Type B pancreatic cell (in vitro differentiated cells): ENCODE measurements around the gene SLC39A2. TPM values are rescaled to one million over a fixed set of nuclear protein-coding genes. Genes with fewer than 3 reads are reported as not detected.

Experiments used
- DNase-seq: peaks from one replicate; pipeline ENCODE4 v3.0.0; 2021; ENCODE audit warnings: mixed read lengths; ENCODE audit not compliant: unreplicated experiment; ENCODE audit errors: extremely low spot score
- H3K27ac Mint-ChIP-seq: 2 replicates; pipeline ENCODE4 v1.8.0; 2021; ENCODE audit warnings: mild to moderate bottlenecking, mixed read lengths
- H3K27me3 Mint-ChIP-seq: 2 replicates; pipeline ENCODE4 v1.8.0; 2021; ENCODE audit warnings: mixed read lengths
- H3K36me3 Mint-ChIP-seq: 2 replicates; pipeline ENCODE4 v1.8.0; 2021; ENCODE audit warnings: mixed read lengths
- H3K4me1 Mint-ChIP-seq: one replicate; pipeline ENCODE4 v1.8.0; 2021; ENCODE audit warnings: mixed read lengths; ENCODE audit not compliant: unreplicated experiment
- H3K4me3 Mint-ChIP-seq: 2 replicates; pipeline ENCODE4 v1.8.0; 2021; ENCODE audit warnings: mild to moderate bottlenecking, mixed read lengths
- H3K9me3 Mint-ChIP-seq: 2 replicates; pipeline ENCODE4 v1.8.0; 2021; ENCODE audit warnings: mixed read lengths
- CTCF ChIP-seq: fragments of 200-600 bp; sonication (generic); conservative IDR thresholded peaks from 2 replicates; pipeline ENCODE4 v1.5.0; 2021; ENCODE audit warnings: antibody characterized with exemption, mild to moderate bottlenecking
- total RNA-seq: library from RNA; stranded (reverse); gene quantifications from 2 replicates; pipeline ENCODE4 v1.2.1, GENCODE V29; 2021; ENCODE audit warnings: low replicate concordance

The SLC39A2 gene
- total RNA-seq, 1 donor from 2014 or later, result 4.5 TPM

- TF ChIP-seq CTCF, result no peak
- peak overlapping the region; percentile 91 for H3K4me3 Mint-ChIP-seq
- peaks cover 12% of the 10 kb centered on the region for H3K4me1 Mint-ChIP-seq
- no peaks in the 10 kb centered on the region for H3K9me3 Mint-ChIP-seq
- H3K27me3 Mint-ChIP-seq, result peaks cover 11% of the 10 kb centered on the region
- peaks cover 17% of the 10 kb centered on the region for H3K36me3 Mint-ChIP-seq
- no peak for DNase-seq
- H3K27ac Mint-ChIP-seq, result peak overlapping the region; percentile 95
Measured at GRCh38 chr14:20989471-20989786, 9.7 kb upstream of the SLC39A2 start.

GRCh38 chr14:20989787-20990600 is 9.1 kb upstream of the SLC39A2 start, which contains the start of gene METTL17:
TSS of gene METTL17 (plus strand) at chr14:20989980. CDS start at chr14:20990003, 23 bp downstream.
- H3K36me3 Mint-ChIP-seq, result peaks cover 23% of the 10 kb centered on the region
- H3K27ac Mint-ChIP-seq, result peak within 1 kb of the TSS; percentile 95
- peak; percentile 65 for TF ChIP-seq CTCF
- H3K4me3 Mint-ChIP-seq, result peak within 1 kb of the TSS; percentile 91
- peaks cover 12% of the 10 kb centered on the region for H3K4me1 Mint-ChIP-seq
- DNase-seq, result peak; percentile 89
- H3K9me3 Mint-ChIP-seq, result no peaks in the 10 kb centered on the region
- H3K27me3 Mint-ChIP-seq, result peaks cover 9% of the 10 kb centered on the region

- Mint-ChIP-seq H3K27me3 (no peaks in the 10 kb centered on the region), H3K27ac (no peak overlapping the region), H3K4me1 (peaks cover 17% of the 10 kb centered on the region), H3K9me3 (no peaks in the 10 kb centered on the region), H3K36me3 (peaks cover 25% of the 10 kb centered on the region), H3K4me3 (no peak overlapping the region)
- DNase-seq, result no peak
- no peak for TF ChIP-seq CTCF
Measured at GRCh38 chr14:20996521-20996920, 2.6 kb upstream of the SLC39A2 start.

GRCh38 chr14:20997115-20997514 is 2.0 kb upstream of the SLC39A2 start:
- Mint-ChIP-seq H3K4me3 (peak overlapping the region; percentile 84), H3K9me3 (no peaks in the 10 kb centered on the region), H3K4me1 (peaks cover 17% of the 10 kb centered on the region), H3K27me3 (no peaks in the 10 kb centered on the region), H3K27ac (peak overlapping the region; percentile 96), H3K36me3 (peaks cover 21% of the 10 kb centered on the region)
- TF ChIP-seq CTCF, result no peak
- DNase-seq, result no peak

GRCh38 chr14:20997564-20997963 is 1.5 kb upstream of the SLC39A2 start:
- Mint-ChIP-seq H3K36me3 (peaks cover 21% of the 10 kb centered on the region), H3K9me3 (no peaks in the 10 kb centered on the region), H3K4me3 (peak overlapping the region; percentile 84), H3K4me1 (peaks cover 17% of the 10 kb centered on the region), H3K27ac (peak overlapping the region; percentile 96), H3K27me3 (no peaks in the 10 kb centered on the region)
- no peak for DNase-seq
- TF ChIP-seq CTCF, result no peak
